DMS153 treated with DMSO at 0.1 percent for 48 hours (cell line): Measurements from ENCODE around the gene VPS37B.

ENCODE experiments used
- DNase-seq: peaks from one replicate; lab custom pipeline; 2025; ENCODE audit not compliant: unreplicated experiment; lab: John Stamatoyannopoulos, UW

The VPS37B gene

DNA sequence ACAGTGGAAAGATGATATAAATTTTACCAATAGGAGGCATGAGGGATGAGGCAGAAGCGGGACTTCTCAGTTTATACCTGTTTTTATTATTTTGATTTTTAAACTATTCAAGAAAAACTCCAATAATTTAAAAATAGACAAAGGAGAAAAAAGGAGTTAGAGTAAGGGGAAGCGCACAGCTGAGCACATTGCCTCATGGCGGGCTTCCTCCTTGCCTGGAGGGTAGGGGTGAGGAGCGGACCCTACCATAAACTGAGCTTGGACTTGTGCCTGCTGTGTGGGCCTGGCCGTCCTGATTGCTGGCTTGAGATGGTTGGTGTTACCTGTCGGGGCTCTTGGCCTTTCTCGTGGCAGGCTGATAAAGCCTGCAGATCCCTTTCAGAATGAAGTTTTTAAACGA, 75.8 kb downstream of the VPS37B start:
- no peak for DNase-seq

DNA sequence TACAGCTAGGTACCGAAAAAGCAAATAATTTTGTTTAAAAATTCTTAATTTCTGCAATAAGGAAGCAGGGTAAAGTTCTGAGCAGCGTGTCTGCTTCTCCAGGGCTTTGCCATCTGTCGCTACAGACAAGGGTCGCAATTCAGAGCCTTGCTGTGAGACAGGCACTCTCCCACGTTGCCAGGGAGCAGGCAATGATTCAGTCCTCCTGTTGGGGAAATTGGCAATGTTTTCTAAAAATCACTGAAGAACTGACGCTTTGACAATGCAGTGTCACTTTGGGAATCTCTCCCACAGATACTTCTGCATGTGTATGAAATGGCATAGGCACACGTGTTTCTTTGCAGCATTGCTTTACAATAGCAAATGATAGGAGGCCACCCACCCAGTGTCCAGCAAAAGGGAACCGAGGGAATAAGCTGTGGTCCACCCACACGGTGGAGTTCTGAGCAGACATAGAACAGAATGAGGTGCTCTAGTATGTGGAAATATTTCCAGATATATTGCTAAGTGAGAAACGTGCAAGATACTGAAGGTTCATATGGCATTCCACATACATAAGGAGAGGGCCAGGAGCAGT, 76.6 kb downstream of the VPS37B start:
- DNase-seq = no peak
